NB4 (cell line): ENCODE data around the gene ERBB3.

ENCODE experiments used
- POLR2A ChIP-seq: IDR thresholded peaks from 2 replicates; pipeline ENCODE4 v1.6.1; 2011; ENCODE audit warnings: mild to moderate bottlenecking; ENCODE audit not compliant: insufficient read length; ENCODE audit errors: extremely low read depth
- TF ChIP-seq, protein P1 (sequence below): IDR thresholded peaks from one replicate; pipeline ENCODE4 v1.5.1; 2012; ENCODE audit warnings: low read depth, low read length
- TF ChIP-seq, protein P2 (sequence below): IDR thresholded peaks from 2 replicates; pipeline ENCODE4 v1.6.1; 2011; ENCODE audit warnings: low read depth, low read length

DNA sequence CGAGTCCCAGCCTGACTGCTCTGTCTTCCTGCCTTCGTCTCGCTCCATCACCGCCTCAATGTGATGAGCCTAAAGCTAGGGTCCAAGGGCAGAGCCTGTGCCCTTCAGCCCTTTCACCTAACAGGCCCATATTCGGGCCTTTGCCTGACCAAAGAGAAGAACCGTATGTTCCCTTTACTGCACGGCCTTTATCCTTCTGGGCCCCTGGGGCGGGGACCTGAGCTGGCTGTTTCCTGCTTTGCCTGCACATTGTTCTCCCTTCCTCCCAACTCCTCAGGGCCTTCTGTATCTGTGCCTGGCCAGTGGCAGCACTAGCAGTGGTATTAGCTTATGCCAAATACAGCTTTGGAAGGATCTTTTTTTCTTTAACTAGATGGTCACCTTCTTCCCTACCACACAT is 63.9 kb downstream of the ERBB3 start:
- TF ChIP-seq, protein P1, sequence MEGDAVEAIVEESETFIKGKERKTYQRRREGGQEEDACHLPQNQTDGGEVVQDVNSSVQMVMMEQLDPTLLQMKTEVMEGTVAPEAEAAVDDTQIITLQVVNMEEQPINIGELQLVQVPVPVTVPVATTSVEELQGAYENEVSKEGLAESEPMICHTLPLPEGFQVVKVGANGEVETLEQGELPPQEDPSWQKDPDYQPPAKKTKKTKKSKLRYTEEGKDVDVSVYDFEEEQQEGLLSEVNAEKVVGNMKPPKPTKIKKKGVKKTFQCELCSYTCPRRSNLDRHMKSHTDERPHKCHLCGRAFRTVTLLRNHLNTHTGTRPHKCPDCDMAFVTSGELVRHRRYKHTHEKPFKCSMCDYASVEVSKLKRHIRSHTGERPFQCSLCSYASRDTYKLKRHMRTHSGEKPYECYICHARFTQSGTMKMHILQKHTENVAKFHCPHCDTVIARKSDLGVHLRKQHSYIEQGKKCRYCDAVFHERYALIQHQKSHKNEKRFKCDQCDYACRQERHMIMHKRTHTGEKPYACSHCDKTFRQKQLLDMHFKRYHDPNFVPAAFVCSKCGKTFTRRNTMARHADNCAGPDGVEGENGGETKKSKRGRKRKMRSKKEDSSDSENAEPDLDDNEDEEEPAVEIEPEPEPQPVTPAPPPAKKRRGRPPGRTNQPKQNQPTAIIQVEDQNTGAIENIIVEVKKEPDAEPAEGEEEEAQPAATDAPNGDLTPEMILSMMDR = no peak
- no peak for TF ChIP-seq POLR2A
- TF ChIP-seq, protein P2, sequence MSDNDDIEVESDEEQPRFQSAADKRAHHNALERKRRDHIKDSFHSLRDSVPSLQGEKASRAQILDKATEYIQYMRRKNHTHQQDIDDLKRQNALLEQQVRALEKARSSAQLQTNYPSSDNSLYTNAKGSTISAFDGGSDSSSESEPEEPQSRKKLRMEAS = no peak
